Activated B cell treated with CpG ODN at 0.5 μM for 24 hours (primary cell): ENCODE data around the gene HOXA9. TPM values are rescaled to one million over a fixed set of nuclear protein-coding genes. Genes with fewer than 3 reads are reported as not detected.

Experiments
- ATAC-seq: fragments of 200-7000 bp; cut with Tn5 transposase; one replicate; pipeline ENCODE4 v1.10.0; 2021; ENCODE audit warnings: low read depth, mild to moderate bottlenecking, moderate library complexity
- CTCF ChIA-PET: fragments of 350-600 bp; sonication (Branson Sonifier 250); formaldehyde crosslinking; loops from one replicate; lab custom pipeline; 2021; ENCODE audit warnings: antibody characterized with exemption; lab: Charles Lee
- POLR2A ChIA-PET: fragments of 350-600 bp; sonication (Branson Sonifier 250); formaldehyde crosslinking; loops from one replicate; lab custom pipeline; 2021; ENCODE audit warnings: antibody characterized with exemption; lab: Charles Lee
- DNase-seq: peaks from one replicate; pipeline ENCODE4 v3.0.0; 2022
- H3K27ac Mint-ChIP-seq: one replicate; pipeline ENCODE4 v1.8.0; 2020; ENCODE audit warnings: mixed read lengths
- H3K27me3 Mint-ChIP-seq: one replicate; pipeline ENCODE4 v1.8.0; 2021; ENCODE audit warnings: mixed read lengths
- H3K36me3 Mint-ChIP-seq: one replicate; pipeline ENCODE4 v1.8.0; 2021; ENCODE audit warnings: low read depth, mixed read lengths
- H3K4me1 Mint-ChIP-seq: one replicate; pipeline ENCODE4 v1.8.0; 2021; ENCODE audit warnings: mixed read lengths
- H3K4me3 Mint-ChIP-seq: one replicate; pipeline ENCODE4 v1.8.0; 2020; ENCODE audit warnings: mild to moderate bottlenecking, mixed read lengths
- H3K9me3 Mint-ChIP-seq: one replicate; pipeline ENCODE4 v1.8.0; 2020; ENCODE audit warnings: mixed read lengths
- CTCF ChIP-seq: fragments of 200-600 bp; IDR thresholded peaks from one replicate; pipeline ENCODE4 v1.8.0; 2022; ENCODE audit warnings: antibody characterized with exemption, mild to moderate bottlenecking
- intact Hi-C: fragments of 100-400 bp; cut with micrococcal nuclease; formaldehyde crosslinking; loops from one replicate; pipeline ENCODE4 v1.15.1; 2024
- total RNA-seq: library from RNA; stranded (reverse); gene quantifications from 2 replicates; pipeline ENCODE4 v1.2.3, GENCODE V29; 2022

HOXA9 gene
- total RNA-seq, 1 donor from 2014 or later: not detected

- H3K4me1 Mint-ChIP-seq: peaks cover 20% of the 10 kb centered on the region
- no peak overlapping the region for H3K27ac Mint-ChIP-seq
- DNase-seq (no peak), ATAC-seq (peak; percentile 32)
- intact Hi-C loops: loop anchor here (1.0 kb wide), 2 partner anchors 11 to 22 kb away; no protein-coding TSS in a partner anchor
- no peaks in the 10 kb centered on the region for H3K36me3 Mint-ChIP-seq
- TF ChIP-seq CTCF: no peak
- H3K9me3 Mint-ChIP-seq: no peaks in the 10 kb centered on the region
- H3K27me3 Mint-ChIP-seq: peaks cover 54% of the 10 kb centered on the region
- ChIA-PET POLR2A (interaction anchor here (1.7 kb wide), 1 partner anchor 10 kb away, joined by 6 read pairs; no protein-coding TSS in a partner anchor), CTCF (interaction anchor here (2.0 kb wide), 1 partner anchor 803 kb away, joined by 6 read pairs; no protein-coding TSS in a partner anchor)
- H3K4me3 Mint-ChIP-seq: peak overlapping the region; percentile 55
These were observed 7.6 kb upstream of the HOXA9 start for GRCh38 chr7:27172823-27173510.

GRCh38 chr7:27172315-27172774, 7.0 kb upstream of the HOXA9 start:
- Mint-ChIP-seq H3K27me3 (peaks cover 53% of the 10 kb centered on the region), H3K4me3 (peak overlapping the region; percentile 44), H3K36me3 (no peaks in the 10 kb centered on the region), H3K27ac (no peak overlapping the region), H3K9me3 (no peaks in the 10 kb centered on the region), H3K4me1 (peaks cover 20% of the 10 kb centered on the region)
- ATAC-seq: no peak
- ChIA-PET CTCF (interaction anchor here (2.0 kb wide), 1 partner anchor 803 kb away, joined by 6 read pairs; no protein-coding TSS in a partner anchor), POLR2A (interaction anchor here (1.7 kb wide), 1 partner anchor 11 kb away, joined by 6 read pairs; no protein-coding TSS in a partner anchor)
- intact Hi-C loops: no loop called here
- peak; percentile 15 for DNase-seq
- TF ChIP-seq CTCF: no peak

- peaks cover 58% of the 10 kb centered on the region for H3K27me3 Mint-ChIP-seq
- no peaks in the 10 kb centered on the region for H3K36me3 Mint-ChIP-seq
- peaks cover 20% of the 10 kb centered on the region for H3K4me1 Mint-ChIP-seq
- DNase-seq (peak; percentile 18), ATAC-seq (no peak)
- TF ChIP-seq CTCF: no peak
- CTCF ChIA-PET: interaction anchor here (2.0 kb wide), 1 partner anchor 802 kb away, joined by 6 read pairs; no protein-coding TSS in a partner anchor
- POLR2A ChIA-PET: interaction anchor here (1.5 kb wide), 1 partner anchor 19 kb away, joined by 3 read pairs; no protein-coding TSS in a partner anchor
- H3K27ac Mint-ChIP-seq: peak overlapping the region; percentile 50
- H3K4me3 Mint-ChIP-seq: peak overlapping the region; percentile 62
- intact Hi-C loops: no loop called here
- H3K9me3 Mint-ChIP-seq: no peaks in the 10 kb centered on the region
These were observed 6.4 kb upstream of the HOXA9 start for GRCh38 chr7:27171637-27172314.

- H3K4me3 Mint-ChIP-seq: no peak overlapping the region
- ChIA-PET POLR2A (interaction anchor here (1.5 kb wide), 1 partner anchor 19 kb away, joined by 3 read pairs; no protein-coding TSS in a partner anchor), CTCF (interaction anchor here (2.0 kb wide), 1 partner anchor 802 kb away, joined by 6 read pairs; no protein-coding TSS in a partner anchor)
- TF ChIP-seq CTCF: no peak
- peaks cover 58% of the 10 kb centered on the region for H3K27me3 Mint-ChIP-seq
- H3K27ac Mint-ChIP-seq: peak overlapping the region; percentile 36
- DNase-seq: peak; percentile 18
- peaks cover 20% of the 10 kb centered on the region for H3K4me1 Mint-ChIP-seq
- H3K9me3 Mint-ChIP-seq: no peaks in the 10 kb centered on the region
- no peaks in the 10 kb centered on the region for H3K36me3 Mint-ChIP-seq
- intact Hi-C loops: no loop called here
- no peak for ATAC-seq
These were observed 5.9 kb upstream of the HOXA9 start for GRCh38 chr7:27171325-27171636.
